GM21515 (cell line): ENCODE results near the gene VASH2.
"Not testable (repeated sequence)": the region's sequence is repeated elsewhere in the genome, so short reads cannot be mapped to it uniquely, and the experiment has no call there.

Experiments used
- ATAC-seq: cut with Tn5 transposase; IDR thresholded peaks from one replicate; pipeline ENCODE4 v1.9.1; 2021; ENCODE audit not compliant: unreplicated experiment

VASH2 gene

GRCh38 chr1:212954514-212954913, 4.2 kb downstream of the VASH2 start:
- no peak for ATAC-seq

- ATAC-seq = no peak
Observed at GRCh38 chr1:212955098-212955497, 4.8 kb downstream of the VASH2 start.

GRCh38 chr1:212955961-212956620, 5.8 kb downstream of the VASH2 start:
- ATAC-seq = no peak

GRCh38 chr1:212957546-212957945, 7.2 kb downstream of the VASH2 start:
- ATAC-seq = no peak

- ATAC-seq = no peak
Observed at GRCh38 chr1:212958175-212958574, 7.8 kb downstream of the VASH2 start.

- peak; percentile 69 for ATAC-seq
Observed at GRCh38 chr1:212959266-212960220, 9.2 kb downstream of the VASH2 start.

GRCh38 chr1:212960932-212961331, 10.6 kb downstream of the VASH2 start:
- ATAC-seq = no peak

- no peak for ATAC-seq
Observed at GRCh38 chr1:212962509-212962908, 12.2 kb downstream of the VASH2 start.

GRCh38 chr1:212964102-212964501, 13.8 kb downstream of the VASH2 start:
- no peak for ATAC-seq

- not testable (repeated sequence) for ATAC-seq
Observed at GRCh38 chr1:212964993-212965392, 14.7 kb downstream of the VASH2 start.

GRCh38 chr1:212966616-212967015, 16.3 kb downstream of the VASH2 start:
- no peak for ATAC-seq

- peak; percentile 67 for ATAC-seq
Observed at GRCh38 chr1:212967801-212968200, 17.5 kb downstream of the VASH2 start.

GRCh38 chr1:212968368-212968863, 18.1 kb downstream of the VASH2 start:
- peak; percentile 49 for ATAC-seq

- no peak for ATAC-seq
Observed at GRCh38 chr1:212970085-212970484, 19.7 kb downstream of the VASH2 start.

GRCh38 chr1:212971312-212971711, 21.0 kb downstream of the VASH2 start:
- no peak for ATAC-seq

GRCh38 chr1:212973426-212973825, 23.1 kb downstream of the VASH2 start:
- ATAC-seq = no peak

- no peak for ATAC-seq
Observed at GRCh38 chr1:212973899-212974298, 23.6 kb downstream of the VASH2 start.

- ATAC-seq = no peak
Observed at GRCh38 chr1:212974711-212975110, 24.4 kb downstream of the VASH2 start.

GRCh38 chr1:212975111-212975918, 25.0 kb downstream of the VASH2 start:
- ATAC-seq = no peak

- ATAC-seq = no peak
Observed at GRCh38 chr1:212976586-212976985, 26.2 kb downstream of the VASH2 start.
